GM23338 (cell line): ENCODE results near the gene GTF2F1.

Source experiments
- CREB1 ChIP-seq: fragments of 250-450 bp; sonication (Bioruptor Pico); IDR thresholded peaks from 2 replicates; pipeline ENCODE4 v1.5.0; 2020; ENCODE audit warnings: low read depth, mild to moderate bottlenecking, moderate library complexity
- CTCF ChIP-seq, 2 experiments: fragments of 200-600 bp in 1 of 2; sonication (generic) in 1 of 2; conservative IDR thresholded peaks; 2 replicates each; pipeline versions ENCODE4 v1.5.1 to v1.6.1; 2016 to 2017; ENCODE audit warnings: antibody characterized with exemption in 2 of 2, low read depth in 2 of 2, mild to moderate bottlenecking in 2 of 2, moderate library complexity in 1 of 2
- ETS1 ChIP-seq: IDR thresholded peaks from 2 replicates; pipeline ENCODE4 v1.6.1; 2016; ENCODE audit warnings: antibody characterized with exemption
- EZH2 ChIP-seq: fragments of 200-600 bp; sonication (generic); IDR thresholded peaks from one replicate; pipeline ENCODE4 v1.8.0; 2017; ENCODE audit warnings: antibody characterized with exemption, mild to moderate bottlenecking, low read depth; ENCODE audit not compliant: unreplicated experiment
- EZH2phosphoT487 ChIP-seq: fragments of 200-600 bp; sonication (generic); IDR thresholded peaks from one replicate; pipeline ENCODE4 v1.8.1; 2018; ENCODE audit warnings: antibody characterized with exemption; ENCODE audit not compliant: unreplicated experiment
- JUNB ChIP-seq: IDR thresholded peaks from one replicate; pipeline ENCODE4 v1.6.1; 2016; ENCODE audit warnings: antibody characterized with exemption; ENCODE audit not compliant: unreplicated experiment
- NANOG ChIP-seq: IDR thresholded peaks from 2 replicates; pipeline ENCODE4 v1.6.1; 2016; ENCODE audit warnings: antibody characterized with exemption, borderline replicate concordance
- POLR2AphosphoS5 ChIP-seq: IDR thresholded peaks from 2 replicates; pipeline ENCODE4 v1.6.1; 2016; ENCODE audit warnings: antibody characterized with exemption, low read depth
- REST ChIP-seq: IDR thresholded peaks from one replicate; pipeline ENCODE4 v1.6.1; 2018; ENCODE audit warnings: antibody characterized with exemption; ENCODE audit not compliant: unreplicated experiment
- STAT1 ChIP-seq: IDR thresholded peaks from one replicate; pipeline ENCODE4 v1.6.1; 2016; ENCODE audit warnings: antibody characterized with exemption; ENCODE audit not compliant: unreplicated experiment
- ZNF114 ChIP-seq: fragments of 250-450 bp; sonication (Bioruptor Pico); IDR thresholded peaks from 2 replicates; pipeline ENCODE4 v1.5.0; 2020; ENCODE audit warnings: mild to moderate bottlenecking, moderate library complexity
- ZNF331 ChIP-seq: fragments of 250-450 bp; sonication (Bioruptor Pico); IDR thresholded peaks from 2 replicates; pipeline ENCODE4 v1.5.0; 2020; ENCODE audit warnings: low read depth, mild to moderate bottlenecking, moderate library complexity

- TF ChIP-seq CTCF (conservative IDR thresholded peaks at IDR 0.05; ENCODE audit: low read depth in 2 of 2) (no peak; a peak in 1 of 4 replicates), POLR2AphosphoS5 (no peak), EZH2 (no peak), EZH2phosphoT487 (no peak), JUNB (no peak), REST (no peak), ZNF114 (no peak), STAT1 (no peak), ETS1 (no peak), CREB1 (CRISPR knock-in tag) (no peak), NANOG (no peak), ZNF331 (CRISPR knock-in tag) (no peak)
Observed at GRCh38 chr19:6414793-6415590, 22.0 kb upstream of the GTF2F1 start.
